WTC11 (cell line): ENCODE measurements around the gene LRIG3. TPM values are rescaled to one million over a fixed set of nuclear protein-coding genes. Genes with fewer than 3 reads are reported as not detected.
"Not testable (repeated sequence)": the region's sequence is repeated elsewhere in the genome, so short reads cannot be mapped to it uniquely, and the experiment has no call there.

ENCODE experiments used
- ATAC-seq: fragments of 200-7000 bp; cut with Tn5 transposase; 2 replicates; pipeline ENCODE4 v1.10.0; 2021; ENCODE audit warnings: mild to moderate bottlenecking, moderate library complexity
- CTCF ChIA-PET: fragments of 300-600 bp; sonication (Branson Sonifier 250); formaldehyde crosslinking; loops from one replicate; lab custom pipeline; 2021; ENCODE audit warnings: antibody characterized with exemption; lab: Charles Lee
- POLR2A ChIA-PET: fragments of 350-600 bp; sonication (Branson Sonifier 250); formaldehyde crosslinking; loops from one replicate; lab custom pipeline; 2021; ENCODE audit warnings: antibody characterized with exemption; lab: Charles Lee
- DNase-seq: peaks from one replicate; pipeline ENCODE4 v3.0.0; 2021; ENCODE audit warnings: low spot score
- H3K27ac Mint-ChIP-seq: 2 replicates; pipeline ENCODE4 v1.8.0; 2021; ENCODE audit warnings: mixed read lengths
- H3K27me3 Mint-ChIP-seq: 2 replicates; pipeline ENCODE4 v1.8.0; 2021; ENCODE audit warnings: low read depth, mild to moderate bottlenecking, moderate library complexity, mixed read lengths
- H3K36me3 Mint-ChIP-seq: 2 replicates; pipeline ENCODE4 v1.8.0; 2021; ENCODE audit warnings: mixed read lengths
- H3K4me1 Mint-ChIP-seq: 2 replicates; pipeline ENCODE4 v1.8.0; 2022; ENCODE audit warnings: mixed read lengths
- H3K4me3 Mint-ChIP-seq: 2 replicates; pipeline ENCODE4 v1.8.0; 2021; ENCODE audit warnings: mild to moderate bottlenecking, moderate library complexity, mixed read lengths
- H3K9me3 Mint-ChIP-seq: 2 replicates; pipeline ENCODE4 v1.8.0; 2021; ENCODE audit warnings: mixed read lengths
- CDX4 ChIP-seq: fragments of 250-450 bp; sonication (Bioruptor Pico); IDR thresholded peaks from 2 replicates; pipeline ENCODE4 v1.9.0; 2021; ENCODE audit warnings: moderate library complexity, mild to moderate bottlenecking, inconsistent platforms, borderline replicate concordance
- CREB1 ChIP-seq: sonication (generic); formaldehyde crosslinking; IDR thresholded peaks from 2 replicates; pipeline ENCODE4 v1.8.0; 2023; ENCODE audit warnings: mild to moderate bottlenecking, missing genetic modification reagents
- CREM ChIP-seq: sonication (generic); formaldehyde crosslinking; IDR thresholded peaks from 2 replicates; pipeline ENCODE4 v1.8.1; 2022; ENCODE audit warnings: mild to moderate bottlenecking, missing genetic modification reagents, moderate library complexity
- EMX1 ChIP-seq: fragments of 250-450 bp; sonication (Bioruptor Pico); IDR thresholded peaks from 2 replicates; pipeline ENCODE4 v1.8.0; 2021; ENCODE audit warnings: mild to moderate bottlenecking
- FOXJ3 ChIP-seq: sonication (generic); formaldehyde crosslinking; IDR thresholded peaks from 2 replicates; pipeline ENCODE4 v1.9.0; 2021; ENCODE audit warnings: missing genetic modification reagents, mild to moderate bottlenecking, borderline replicate concordance
- FOXP1 ChIP-seq: sonication (generic); formaldehyde crosslinking; IDR thresholded peaks from 2 replicates; pipeline ENCODE4 v1.8.0; 2022; ENCODE audit warnings: missing genetic modification reagents, mild to moderate bottlenecking, moderate library complexity, borderline replicate concordance
- FOXP4 ChIP-seq: sonication (generic); formaldehyde crosslinking; IDR thresholded peaks from 2 replicates; pipeline ENCODE4 v1.8.0; 2022; ENCODE audit warnings: mild to moderate bottlenecking, missing genetic modification reagents
- IRF1 ChIP-seq: sonication (generic); formaldehyde crosslinking; IDR thresholded peaks from 2 replicates; pipeline ENCODE4 v1.8.0; 2023; ENCODE audit warnings: missing genetic modification reagents
- KAT7 ChIP-seq: sonication (generic); formaldehyde crosslinking; IDR thresholded peaks from 2 replicates; pipeline ENCODE4 v1.8.1; 2023; ENCODE audit warnings: missing genetic modification reagents, mild to moderate bottlenecking, borderline replicate concordance
- MXD4 ChIP-seq: fragments of 250-450 bp; sonication (Bioruptor Pico); IDR thresholded peaks from 2 replicates; pipeline ENCODE4 v1.8.0; 2021; ENCODE audit warnings: mild to moderate bottlenecking, moderate library complexity, borderline replicate concordance
- MYBL2 ChIP-seq: sonication (generic); formaldehyde crosslinking; IDR thresholded peaks from 2 replicates; pipeline ENCODE4 v1.8.1; 2023; ENCODE audit warnings: mild to moderate bottlenecking, moderate library complexity, missing genetic modification reagents
- NFATC4 ChIP-seq: fragments of 250-450 bp; sonication (Bioruptor Pico); IDR thresholded peaks from 2 replicates; pipeline ENCODE4 v1.9.0; 2021; ENCODE audit warnings: mild to moderate bottlenecking
- NFYB ChIP-seq: sonication (generic); formaldehyde crosslinking; conservative IDR thresholded peaks from 2 replicates; pipeline ENCODE4 v1.8.0; 2022; ENCODE audit warnings: low read depth, missing genetic modification reagents
- NR2C2 ChIP-seq: sonication (generic); formaldehyde crosslinking; IDR thresholded peaks from 2 replicates; pipeline ENCODE4 v1.8.0; 2022; ENCODE audit warnings: mild to moderate bottlenecking, missing genetic modification reagents
- OVOL2 ChIP-seq: fragments of 250-450 bp; sonication (Bioruptor Pico); IDR thresholded peaks from 2 replicates; pipeline ENCODE4 v1.9.0; 2021; ENCODE audit warnings: mild to moderate bottlenecking, borderline replicate concordance
- PRDM15 ChIP-seq: sonication (generic); formaldehyde crosslinking; IDR thresholded peaks from 2 replicates; pipeline ENCODE4 v1.8.0; 2022; ENCODE audit warnings: missing genetic modification reagents
- SMAD4 ChIP-seq: sonication (generic); formaldehyde crosslinking; IDR thresholded peaks from 2 replicates; pipeline ENCODE4 v1.8.0; 2022; ENCODE audit warnings: mild to moderate bottlenecking, missing genetic modification reagents
- TP53 ChIP-seq: sonication (generic); formaldehyde crosslinking; IDR thresholded peaks from 2 replicates; pipeline ENCODE4 v1.8.1; 2023; ENCODE audit warnings: mild to moderate bottlenecking, missing genetic modification reagents
- USF1 ChIP-seq: sonication (generic); formaldehyde crosslinking; IDR thresholded peaks from 2 replicates; pipeline ENCODE4 v1.8.0; 2022; ENCODE audit warnings: mild to moderate bottlenecking, missing genetic modification reagents
- ZMAT4 ChIP-seq: fragments of 250-450 bp; sonication (Bioruptor Pico); IDR thresholded peaks from 2 replicates; pipeline ENCODE4 v1.9.0; 2021; ENCODE audit warnings: mild to moderate bottlenecking
- ZNF219 ChIP-seq: sonication (generic); formaldehyde crosslinking; IDR thresholded peaks from 2 replicates; pipeline ENCODE4 v1.8.0; 2023; ENCODE audit warnings: missing genetic modification reagents, mild to moderate bottlenecking, borderline replicate concordance
- ZNF317 ChIP-seq: sonication (generic); formaldehyde crosslinking; IDR thresholded peaks from 2 replicates; pipeline ENCODE4 v1.8.1; 2023; ENCODE audit warnings: low read depth, mild to moderate bottlenecking, moderate library complexity, missing genetic modification reagents, borderline replicate concordance
- ZNF671 ChIP-seq: fragments of 250-450 bp; sonication (Bioruptor Pico); IDR thresholded peaks from 2 replicates; pipeline ENCODE4 v1.8.0; 2021; ENCODE audit warnings: mild to moderate bottlenecking
- total RNA-seq: library from RNA; stranded (reverse); gene quantifications from 3 replicates; pipeline ENCODE4 v1.2.3, GENCODE V29; 2021

LRIG3 gene
- total RNA-seq, 1 experiment from 2014 or later: 13.0 TPM

GRCh38 chr12:58906917-58907316 is 13.4 kb downstream of the LRIG3 start:
- Mint-ChIP-seq H3K9me3 (peaks cover 7% of the 10 kb centered on the region; the same call in 1 of the 2 replicates), H3K4me1 (peaks cover 8% of the 10 kb centered on the region), H3K27me3 (no peaks in the 10 kb centered on the region; the same call in 1 of the 2 replicates)
- DNase-seq: no peak
- TF ChIP-seq NFYB (CRISPR knock-in tag): no peak
- no peak for TF ChIP-seq EMX1 (CRISPR knock-in tag)
- TF ChIP-seq OVOL2: no peak
- no peak for TF ChIP-seq ZNF219 (CRISPR knock-in tag)
- TF ChIP-seq, all 79 proteins: peak for 0
- ChIA-PET POLR2A (interaction anchor here (0.5 kb wide), 1 partner anchor 134 kb away, joined by 3 read pairs; no protein-coding TSS in a partner anchor), CTCF (no interaction called here)
- no peak overlapping the region for H3K4me3 Mint-ChIP-seq
- no peak for ATAC-seq
- H3K27ac Mint-ChIP-seq: peak overlapping the region; percentile 5; the same call in 1 of the 2 replicates
- peaks cover 21% of the 10 kb centered on the region for H3K36me3 Mint-ChIP-seq

- peaks cover 19% of the 10 kb centered on the region for H3K36me3 Mint-ChIP-seq
- TF ChIP-seq NFYB (CRISPR knock-in tag) (no peak), ZNF317 (no peak), KAT7 (CRISPR knock-in tag) (no peak), FOXP4 (no peak), ZMAT4 (CRISPR knock-in tag) (no peak), TP53 (CRISPR knock-in tag) (no peak), FOXP1 (no peak), FOXJ3 (CRISPR knock-in tag) (no peak), CDX4 (CRISPR knock-in tag) (no peak), MYBL2 (CRISPR knock-in tag) (no peak), NFATC4 (no peak), MXD4 (CRISPR knock-in tag) (no peak), CREB1 (CRISPR knock-in tag) (no peak), OVOL2 (no peak)
- TF ChIP-seq, all 79 proteins: peak for 0
- CTCF ChIA-PET: no interaction called here
- no peaks in the 10 kb centered on the region for H3K27me3 Mint-ChIP-seq
- no peak overlapping the region for H3K27ac Mint-ChIP-seq
- peaks cover 7% of the 10 kb centered on the region; the same call in 1 of the 2 replicates for H3K9me3 Mint-ChIP-seq
- no peak overlapping the region for H3K4me3 Mint-ChIP-seq
- ATAC-seq: no peak
- H3K4me1 Mint-ChIP-seq: peaks cover 8% of the 10 kb centered on the region
- DNase-seq: no peak
- POLR2A ChIA-PET: no interaction called here
Measured at GRCh38 chr12:58905422-58905821, 14.9 kb downstream of the LRIG3 start.

GRCh38 chr12:58902726-58903125 is 17.6 kb downstream of the LRIG3 start:
- H3K27me3 Mint-ChIP-seq, POLR2A ChIA-PET, H3K9me3 Mint-ChIP-seq, H3K4me1 Mint-ChIP-seq, DNase-seq, H3K27ac Mint-ChIP-seq, CTCF ChIA-PET, ATAC-seq, H3K4me3 Mint-ChIP-seq: not testable (repeated sequence)
- peaks cover 14% of the 10 kb centered on the region for H3K36me3 Mint-ChIP-seq

- DNase-seq (no peak), ATAC-seq (no peak)
- Mint-ChIP-seq H3K27ac (no peak overlapping the region), H3K9me3 (peaks cover 7% of the 10 kb centered on the region; the same call in 1 of the 2 replicates), H3K4me1 (peaks cover 4% of the 10 kb centered on the region; the same call in 1 of the 2 replicates), H3K36me3 (peaks cover 9% of the 10 kb centered on the region), H3K4me3 (no peak overlapping the region), H3K27me3 (no peaks in the 10 kb centered on the region)
- ChIA-PET CTCF (no interaction called here), POLR2A (no interaction called here)
- TF ChIP-seq ZNF219 (CRISPR knock-in tag): no peak
- no peak for TF ChIP-seq CREM (CRISPR knock-in tag)
- no peak for TF ChIP-seq IRF1 (CRISPR knock-in tag)
- no peak for TF ChIP-seq ZNF671 (CRISPR knock-in tag)
- TF ChIP-seq USF1 (CRISPR knock-in tag): no peak
- no peak for TF ChIP-seq SMAD4 (CRISPR knock-in tag)
- TF ChIP-seq NR2C2 (CRISPR knock-in tag): no peak
- no peak for TF ChIP-seq PRDM15 (CRISPR knock-in tag)
- TF ChIP-seq KAT7 (CRISPR knock-in tag): no peak
Measured at GRCh38 chr12:58901664-58902063, 18.6 kb downstream of the LRIG3 start.
